ENCODE data around the gene LRRC32.

LRRC32 gene

GRCh38 chr11:76699451-76700091 is 29.0 kb upstream of the LRRC32 start:
- DNase-seq: no peak

GRCh38 chr11:76698321-76699043 is 27.9 kb upstream of the LRRC32 start:
- peak; percentile 36 for DNase-seq

DNA sequence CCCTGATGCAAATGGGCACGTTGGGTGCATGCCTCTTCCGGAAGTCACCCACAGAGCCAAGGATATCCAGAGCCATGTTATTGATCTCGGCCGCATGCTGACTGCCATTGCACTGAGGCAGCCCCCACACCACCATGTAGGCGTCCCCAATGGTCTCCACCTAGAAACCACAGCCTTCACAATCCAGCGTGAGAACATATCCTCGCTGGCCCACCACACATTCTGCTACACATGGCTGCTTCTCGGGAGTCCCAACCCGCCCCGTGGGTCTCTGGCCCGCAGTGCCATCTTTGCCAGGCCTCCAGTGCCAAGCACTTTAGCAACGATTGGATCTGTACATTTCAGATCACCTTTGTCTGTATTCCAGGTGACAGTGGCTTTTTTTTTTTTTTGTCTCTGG is 26.2 kb upstream of the LRRC32 start:
- no peak for DNase-seq

- DNase-seq: no peak
Measured at GRCh38 chr11:76695771-76696170, 25.2 kb upstream of the LRRC32 start.

GRCh38 chr11:76695133-76695532 is 24.6 kb upstream of the LRRC32 start:
- no peak for DNase-seq

DNA sequence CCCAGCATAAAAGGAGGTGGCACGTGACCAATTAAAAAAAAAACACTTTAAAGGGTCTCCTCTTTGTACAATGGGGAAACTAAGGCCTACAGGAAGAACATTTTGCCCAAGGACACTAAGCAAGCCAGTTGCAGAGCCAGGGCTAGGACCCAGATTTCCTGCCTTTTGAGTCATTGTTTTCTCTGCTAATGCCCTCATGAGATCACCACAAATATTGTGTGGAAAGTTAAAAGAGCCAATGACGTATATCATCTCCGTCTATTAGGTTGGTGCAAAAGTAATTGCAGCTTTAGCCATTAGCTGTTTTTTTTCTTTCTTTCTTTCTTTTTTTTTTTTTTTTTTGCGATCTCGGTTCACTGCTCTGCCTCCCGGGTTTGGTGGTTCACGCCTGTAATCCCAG is 24.1 kb upstream of the LRRC32 start:
- no peak for DNase-seq

- DNase-seq: no peak
Measured at GRCh38 chr11:76693806-76694205, 23.3 kb upstream of the LRRC32 start.

GRCh38 chr11:76692956-76693355 is 22.4 kb upstream of the LRRC32 start:
- DNase-seq: no peak

DNA sequence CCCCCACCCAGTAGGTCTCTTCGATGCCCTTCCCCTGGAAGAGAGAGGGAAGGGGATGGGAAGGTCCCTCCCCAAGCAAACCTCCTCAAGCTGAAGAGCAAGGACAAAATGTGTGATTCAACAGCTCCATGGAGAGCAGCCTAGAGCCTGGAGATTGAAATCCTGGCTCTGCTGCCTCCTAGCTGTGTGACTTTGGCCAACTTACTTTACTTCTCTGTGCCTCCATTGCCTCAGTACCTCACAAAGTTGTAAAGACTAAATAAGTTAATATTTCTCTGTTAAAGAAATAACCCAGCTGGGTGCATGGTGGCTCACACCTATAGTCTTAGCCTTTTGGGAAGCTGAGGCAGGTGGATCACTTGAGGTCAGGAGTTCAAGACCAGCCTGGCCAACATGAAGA is 21.1 kb upstream of the LRRC32 start:
- no peak for DNase-seq

DNA sequence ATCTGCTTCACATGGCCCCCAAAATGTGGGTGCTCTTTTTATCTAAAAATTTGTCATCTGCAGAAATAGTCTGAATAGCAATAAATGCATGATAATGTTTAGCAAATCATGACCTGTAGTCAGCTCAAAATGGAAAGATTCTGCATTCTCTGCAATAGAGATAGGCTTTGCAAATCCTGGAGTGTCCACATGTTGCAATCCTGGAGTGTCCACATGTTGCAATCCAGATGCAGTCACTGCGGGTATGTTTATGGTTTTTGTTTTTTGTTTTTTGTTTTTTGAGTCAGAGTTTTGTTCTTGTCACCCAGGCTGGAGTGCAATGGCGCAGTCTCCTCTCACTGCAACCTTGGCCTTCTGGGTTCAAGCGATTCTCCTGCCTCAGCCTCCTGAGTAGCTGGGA is 20.2 kb upstream of the LRRC32 start:
- DNase-seq: no peak

GRCh38 chr11:76689313-76690260 is 19.0 kb upstream of the LRRC32 start:
- DNase-seq: no peak

- no peak for DNase-seq
Measured at GRCh38 chr11:76688146-76688545, 17.6 kb upstream of the LRRC32 start.

DNA sequence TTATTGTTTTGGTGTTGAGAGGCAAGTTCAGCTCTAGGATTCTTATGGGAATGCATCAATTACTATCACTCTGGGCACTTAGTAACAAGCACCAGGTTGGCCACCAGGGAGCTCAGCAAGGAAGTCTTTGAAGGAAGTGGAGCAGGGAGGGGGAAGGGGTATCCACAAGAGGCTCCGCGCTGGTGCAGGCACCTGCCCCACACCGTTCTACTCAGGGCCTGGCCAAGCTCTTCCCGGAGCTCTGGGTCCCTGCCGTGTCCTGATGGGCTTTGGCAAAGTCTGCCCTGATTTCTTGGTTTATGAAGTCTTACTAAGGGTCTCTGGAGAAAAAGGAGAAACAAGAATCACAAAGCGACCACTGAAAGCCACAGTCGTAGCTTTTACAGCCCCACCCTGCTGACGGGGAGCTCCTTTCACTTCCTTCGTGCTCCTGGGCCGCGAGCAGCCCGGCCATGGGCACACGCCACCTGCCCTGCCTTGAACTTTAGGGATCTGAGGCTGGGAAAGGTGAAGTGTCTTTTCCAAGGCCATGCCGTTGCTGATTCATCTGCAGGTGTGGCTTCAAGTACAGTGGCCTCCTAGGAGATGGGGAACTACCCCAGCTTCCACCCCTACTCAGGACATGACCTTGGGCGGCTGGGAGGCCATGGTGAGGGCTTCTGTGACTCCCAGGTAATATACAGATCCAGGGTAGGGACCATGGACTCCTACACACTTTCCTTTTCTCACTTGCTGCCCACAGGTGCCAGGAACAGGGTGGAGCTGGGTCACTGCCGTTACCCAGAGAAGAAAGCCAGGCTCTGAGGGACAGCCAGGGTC is 15.9 kb upstream of the LRRC32 start:
- DNase-seq: no peak

DNA sequence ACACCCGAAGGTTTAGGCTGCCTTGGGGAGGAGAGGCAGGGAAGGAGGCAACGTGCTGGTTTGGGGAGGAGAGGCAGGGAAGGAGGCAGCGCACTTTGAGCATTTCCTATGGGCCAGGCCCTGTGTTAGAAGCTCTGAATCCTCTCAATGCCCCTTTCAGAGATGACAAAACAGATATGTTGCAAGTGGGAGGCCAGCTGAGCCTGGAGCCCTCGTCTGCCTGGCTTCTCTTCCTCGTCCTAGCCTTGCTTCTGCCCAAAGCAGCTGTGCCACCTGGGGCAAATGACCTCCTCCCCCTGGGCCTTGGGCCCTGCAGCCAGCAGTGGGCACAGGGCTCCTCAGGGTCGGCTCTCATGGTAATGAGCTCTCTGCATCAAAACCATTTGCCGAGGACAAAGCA is 15.3 kb upstream of the LRRC32 start:
- DNase-seq: no peak

DNA sequence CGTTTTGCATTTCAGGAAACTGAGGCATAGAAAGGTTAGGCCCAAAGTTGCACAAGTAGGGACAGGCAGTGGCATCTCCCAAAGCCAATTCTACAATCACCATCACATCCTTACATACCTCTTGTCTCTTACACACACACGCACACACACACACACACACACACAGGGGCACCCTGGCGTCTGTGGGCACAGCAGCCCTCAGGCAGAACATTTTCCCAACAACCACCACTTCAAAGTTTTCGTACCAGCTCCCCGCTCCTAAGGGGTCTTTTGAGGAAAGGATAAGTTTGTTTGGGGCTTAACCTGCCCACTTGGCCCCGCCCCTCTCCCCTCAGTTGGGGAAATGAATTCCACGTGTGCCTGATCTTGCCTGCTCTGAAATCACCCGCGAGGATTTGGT is 14.7 kb upstream of the LRRC32 start:
- no peak for DNase-seq

GRCh38 chr11:76684516-76684915 is 14.0 kb upstream of the LRRC32 start:
- no peak for DNase-seq

- no peak for DNase-seq
Measured at GRCh38 chr11:76683161-76684095, 12.9 kb upstream of the LRRC32 start.

DNA sequence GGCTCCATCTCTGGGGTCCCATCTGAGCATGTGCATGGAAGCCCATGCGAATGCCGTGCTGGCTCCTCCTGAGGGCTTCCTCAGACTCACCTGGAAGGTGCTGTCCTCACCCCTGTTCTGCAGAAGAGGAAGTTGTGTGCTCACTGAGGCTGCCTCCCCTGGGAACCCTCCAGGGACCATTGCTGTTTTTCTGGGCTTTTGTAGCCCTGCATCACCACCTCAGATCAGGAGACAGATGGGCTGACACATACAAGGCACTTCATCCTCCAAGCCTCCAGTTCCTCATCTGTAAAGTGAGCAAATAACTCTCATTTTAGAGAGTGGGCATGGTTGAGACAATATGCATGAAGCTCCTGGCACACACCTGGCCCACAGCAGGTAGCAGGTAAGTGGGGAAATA is 12.1 kb upstream of the LRRC32 start:
- DNase-seq: no peak

- no peak for DNase-seq
Measured at GRCh38 chr11:76682106-76682505, 11.6 kb upstream of the LRRC32 start.

DNA sequence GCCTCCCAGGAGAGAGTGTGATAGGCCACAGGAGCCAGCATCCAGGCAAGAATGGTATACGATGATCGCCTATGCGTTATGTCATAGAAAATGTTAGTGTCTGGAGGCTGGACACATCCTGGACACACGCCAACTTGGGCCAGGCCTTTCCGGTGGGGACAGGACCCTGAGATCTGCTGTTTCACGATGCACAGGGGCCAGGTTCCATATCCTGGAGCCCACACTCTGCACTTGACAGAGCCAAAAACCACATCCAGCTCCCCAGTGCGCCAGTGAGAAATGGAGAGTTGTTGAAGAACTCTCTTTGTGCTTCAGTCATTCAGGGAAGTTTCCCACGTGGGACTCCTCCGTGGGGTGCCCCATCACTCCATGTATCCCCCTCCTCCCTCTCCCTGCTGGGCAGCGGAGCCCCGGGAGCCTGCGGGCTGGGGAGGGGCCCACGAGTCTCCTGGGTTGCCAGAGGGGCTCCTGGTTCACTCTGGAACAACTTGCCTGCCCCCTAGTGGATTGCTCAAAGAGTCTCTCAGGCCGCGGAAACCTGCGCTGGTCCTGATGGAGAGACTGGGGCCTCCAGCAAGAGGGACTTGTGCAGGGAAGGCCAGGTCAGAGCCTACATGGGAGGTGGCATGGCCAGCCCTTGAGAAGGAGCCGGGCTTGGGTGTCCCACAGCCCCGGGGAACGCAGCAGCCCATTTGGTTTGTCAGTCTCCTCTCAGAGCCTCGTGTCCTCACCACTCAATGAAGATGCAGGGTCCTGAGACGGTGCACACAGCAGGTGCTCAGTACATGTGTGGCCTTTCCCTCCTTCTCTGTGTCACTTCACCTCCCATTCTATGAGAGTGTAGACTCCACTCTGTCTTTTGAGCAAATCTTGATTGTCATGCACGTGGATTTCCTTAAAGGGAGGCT is 10.2 kb upstream of the LRRC32 start:
- DNase-seq: peak; percentile 80

DNA sequence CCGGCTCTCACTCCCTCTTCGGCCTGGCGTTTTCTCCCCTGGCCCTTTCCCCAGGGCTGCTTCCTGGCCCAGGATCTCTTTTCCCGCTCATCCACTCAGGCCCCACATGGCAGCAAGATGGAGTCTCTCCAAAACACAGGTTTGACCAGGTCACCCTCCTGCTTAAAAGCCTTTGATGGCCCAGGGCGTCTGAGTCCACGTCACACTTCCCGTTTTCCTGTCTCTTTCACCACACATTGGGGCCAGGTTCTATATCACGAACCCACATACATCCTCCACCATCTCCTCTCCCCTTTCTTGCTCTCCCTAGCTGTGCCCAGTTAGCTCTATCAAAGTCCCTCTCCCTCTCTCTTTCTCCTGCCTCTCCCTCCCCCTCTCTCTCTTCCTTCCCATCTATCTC is 7.8 kb upstream of the LRRC32 start:
- no peak for DNase-seq

Data from activated CD4-positive, alpha-beta T cell treated with anti-CD3 and anti-CD28 coated beads, Interleukin-2, Interleukin-6, amounts not matched to agents 100 ng/mL and 50 ng/mL, durations not matched to agents 16 hours and 8 hours (primary cell).